A549 (cell line): ENCODE results near the gene SERTAD1.

ENCODE experiments used
- CEBPB ChIP-seq, 2 experiments: fragments of >200 bp in 1 of 2; sonication (Bioruptor Twin) in 1 of 2; formaldehyde crosslinking in 1 of 2; IDR thresholded peaks; 2 replicates each; pipeline ENCODE4 v1.6.1; 2012 to 2016
- CHD4 ChIP-seq: fragments of 200-600 bp; sonication (generic); IDR thresholded peaks from 2 replicates; pipeline ENCODE4 v1.6.1; 2016; ENCODE audit warnings: antibody characterized with exemption, mild to moderate bottlenecking, borderline replicate concordance
- CTCF ChIP-seq: fragments of >200 bp; sonication (Bioruptor Twin); formaldehyde crosslinking; IDR thresholded peaks from 3 replicates; pipeline ENCODE4 v1.5.1; 2016
- EP300 ChIP-seq, 2 experiments: fragments of >200 bp; sonication (Bioruptor Twin); formaldehyde crosslinking; IDR thresholded peaks; 2 replicates in 1 of 2; 3 replicates in 1 of 2; pipeline ENCODE4 v1.6.1; 2016 to 2017
- HMGXB4 ChIP-seq: fragments of 250-450 bp; sonication (Bioruptor Pico); IDR thresholded peaks from 2 replicates; pipeline ENCODE4 v1.5.0; 2021; ENCODE audit warnings: mild to moderate bottlenecking, moderate library complexity, borderline replicate concordance
- PBX3 ChIP-seq: IDR thresholded peaks from 2 replicates; pipeline ENCODE4 v1.6.1; 2012
- PHF8 ChIP-seq: fragments of 200-600 bp; sonication (generic); IDR thresholded peaks from 2 replicates; pipeline ENCODE4 v1.6.1; 2016; ENCODE audit warnings: low read depth, mild to moderate bottlenecking, antibody characterized with exemption, moderate library complexity, borderline replicate concordance
- POLR2A ChIP-seq: IDR thresholded peaks from 2 replicates; pipeline ENCODE4 v1.6.1; 2012; ENCODE audit warnings: mild to moderate bottlenecking, low read length
- RARB ChIP-seq: fragments of 250-450 bp; sonication (Bioruptor Pico); IDR thresholded peaks from 2 replicates; pipeline ENCODE4 v1.8.0; 2021; ENCODE audit warnings: mild to moderate bottlenecking, moderate library complexity
- RFX5 ChIP-seq: fragments of 450-650 bp; IDR thresholded peaks from 2 replicates; pipeline ENCODE4 v1.7.1; 2014; ENCODE audit warnings: antibody characterized with exemption, mild to moderate bottlenecking, moderate library complexity
- SMC3 ChIP-seq: fragments of >200 bp; sonication (Bioruptor Twin); formaldehyde crosslinking; IDR thresholded peaks from 3 replicates; pipeline ENCODE4 v1.6.1; 2018; ENCODE audit warnings: inconsistent platforms
- USF2 ChIP-seq: fragments of 450-650 bp; IDR thresholded peaks from 2 replicates; pipeline ENCODE4 v1.6.1; 2014; ENCODE audit warnings: antibody characterized with exemption

GRCh38 chr19:40418040-40418439 lies 7.8 kb downstream of the SERTAD1 start:
- TF ChIP-seq RARB (CRISPR knock-in tag) (no peak), POLR2A (no peak), EP300 (IDR thresholded peaks at IDR 0.05) (no peak), PBX3 (no peak), USF2 (no peak), RFX5 (no peak), CTCF (no peak), SMC3 (no peak), CHD4 (no peak), HMGXB4 (CRISPR knock-in tag) (no peak), CEBPB (IDR thresholded peaks at IDR 0.05) (no peak), PHF8 (no peak)
